ENCODE data around the gene SCARB1.

DNA sequence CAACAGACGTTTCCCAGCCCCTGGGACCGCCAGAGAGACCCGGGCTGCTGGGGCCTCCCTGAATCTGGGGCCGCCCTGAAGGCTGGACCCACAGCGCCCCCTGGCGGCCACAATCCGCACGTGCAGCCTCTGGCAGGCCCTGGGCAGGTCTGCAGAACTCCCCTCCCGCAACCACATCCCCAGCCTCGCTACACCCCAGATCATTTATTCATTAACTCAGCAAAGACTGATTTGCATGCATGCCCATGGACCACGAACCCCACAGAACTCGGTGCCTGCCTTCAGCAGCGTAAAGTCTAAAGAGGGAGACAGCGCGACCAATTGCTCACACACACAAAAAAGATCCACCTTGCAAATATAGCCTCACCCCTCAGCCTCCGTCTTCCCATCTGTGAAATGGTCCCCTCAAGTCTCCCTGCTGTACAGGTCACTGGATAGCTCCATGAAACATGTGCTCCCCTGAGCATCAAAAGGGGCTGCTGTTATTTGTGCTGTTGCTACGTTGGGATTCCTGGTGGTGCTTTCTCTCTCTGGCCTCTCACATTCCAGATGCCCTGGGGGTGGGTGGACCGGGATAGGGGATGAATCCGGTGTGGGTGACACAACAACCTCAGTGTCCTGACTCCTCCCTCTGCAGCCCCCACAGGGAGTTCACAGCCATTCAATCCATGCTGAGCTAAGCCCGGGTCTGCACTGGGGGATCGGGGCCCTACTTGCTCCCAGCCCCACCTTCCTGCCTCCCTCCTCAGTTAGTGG, 96.4 kb downstream of the SCARB1 start:
- TF ChIP-seq POLR2AphosphoS5 (IDR thresholded peaks at IDR 0.05; ENCODE audit: borderline replicate concordance, low read depth, low read length): no peak
- TF ChIP-seq EZH2 (IDR thresholded peaks at IDR 0.05): no peak
- no peak for TF ChIP-seq FOXP2 (optimal IDR thresholded peaks at IDR 0.05; ENCODE audit: control extremely low read depth, extremely low read length, insufficient read depth)

Data from SK-N-MC (cell line).